ENCODE measurements around the gene LEFTY1.
"Not testable (repeated sequence)": the region's sequence is repeated elsewhere in the genome, so short reads cannot be mapped to it uniquely, and the experiment has no call there.

The LEFTY1 gene

DNA sequence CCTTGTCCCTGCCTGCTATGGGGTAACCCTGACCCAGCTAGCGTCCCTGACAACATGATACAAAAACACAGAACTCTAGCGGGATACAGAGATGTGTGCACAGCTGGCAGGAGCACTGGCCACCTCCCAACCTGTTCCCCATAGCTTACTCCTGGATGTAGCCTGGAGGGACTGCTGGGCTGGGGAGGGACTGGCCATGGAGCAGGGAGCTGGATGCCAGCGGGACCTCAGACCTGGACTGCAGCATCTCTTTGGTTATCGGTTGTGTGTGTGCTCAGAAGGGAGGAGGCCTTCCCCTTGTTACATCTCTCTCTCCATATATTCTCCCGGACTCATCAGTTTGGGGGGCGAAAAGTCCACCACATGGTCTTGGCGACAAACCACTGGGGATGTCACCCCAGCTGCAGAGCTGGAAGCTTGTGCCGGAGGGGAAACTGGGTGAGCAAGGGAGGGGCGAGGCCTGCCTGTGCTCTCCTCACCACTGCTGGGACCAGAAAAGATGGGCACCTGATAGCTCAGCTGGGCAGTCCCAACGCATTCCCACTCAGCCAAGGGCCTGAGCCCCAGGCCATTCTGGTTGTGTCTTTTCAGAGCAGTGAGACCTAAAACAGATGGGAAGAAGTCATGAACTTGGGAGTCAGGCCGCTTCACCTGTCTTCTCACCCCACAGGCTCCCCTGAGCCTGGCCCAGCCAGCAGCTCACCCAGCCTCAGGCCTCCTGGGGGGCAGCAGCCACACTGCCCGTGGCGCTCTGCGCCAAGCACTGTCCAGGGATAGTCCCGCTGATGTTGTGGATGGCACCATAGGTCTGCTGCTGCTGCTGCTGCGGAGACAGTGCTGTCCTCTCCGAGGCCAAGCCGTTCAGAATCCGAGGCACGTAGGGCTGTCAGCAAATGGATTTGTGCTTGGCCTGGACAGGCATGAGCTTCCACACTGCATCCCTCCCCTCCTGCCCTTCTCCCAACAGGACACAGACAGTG, 42.3 kb downstream of the LEFTY1 start:
- no peak for DNase-seq

DNA sequence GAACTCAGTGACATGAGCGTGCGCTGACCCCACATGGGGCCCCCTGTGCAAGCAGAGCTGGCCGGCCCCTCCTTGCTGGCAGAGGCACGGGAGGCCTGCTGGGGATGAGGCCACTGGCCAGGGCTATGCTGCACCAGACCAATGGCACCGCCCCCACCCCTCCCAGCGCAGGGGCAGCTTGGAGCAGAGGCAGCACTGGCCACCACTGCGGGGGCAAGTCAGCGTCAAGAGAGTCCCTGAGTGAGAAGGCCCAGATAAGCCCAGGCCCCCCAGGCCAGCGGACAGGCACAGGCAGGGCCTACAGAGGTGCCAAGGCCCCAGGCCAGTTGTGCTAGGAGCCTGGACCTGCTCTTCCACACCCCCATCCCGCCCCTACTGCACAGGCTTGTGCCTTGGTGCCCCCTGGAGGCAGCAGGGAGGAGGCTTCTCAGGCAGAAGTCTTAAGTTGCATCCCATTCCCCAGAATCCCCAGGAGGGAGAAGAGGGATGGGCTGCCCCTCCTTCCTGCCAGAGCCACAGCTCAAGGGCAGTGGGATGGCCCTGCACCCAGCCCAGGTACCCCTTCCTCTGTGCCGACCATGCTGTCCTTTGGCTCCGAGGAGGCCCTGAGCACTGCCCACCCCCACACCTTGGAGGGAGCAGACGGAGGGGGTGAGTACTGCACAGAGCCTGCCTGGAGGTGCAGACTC, 43.2 kb downstream of the LEFTY1 start:
- peak; percentile 51 for DNase-seq

DNA sequence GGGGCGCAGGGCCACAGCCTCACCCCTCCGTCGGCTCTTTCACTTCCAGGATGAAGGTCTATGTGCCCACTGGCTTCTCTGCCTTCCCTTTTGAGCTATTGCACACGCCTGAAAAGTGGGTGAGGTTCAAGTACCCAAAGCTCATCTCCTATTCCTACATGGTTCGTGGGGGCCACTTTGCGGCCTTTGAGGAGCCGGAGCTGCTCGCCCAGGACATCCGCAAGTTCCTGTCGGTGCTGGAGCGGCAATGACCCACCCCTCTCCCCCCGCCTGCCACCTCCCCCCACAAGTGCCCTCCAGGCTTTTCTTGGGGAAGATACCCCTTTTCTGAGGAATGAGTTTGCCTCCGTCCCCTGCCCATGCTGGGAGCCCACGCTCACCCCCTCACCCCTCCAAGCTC, 43.8 kb downstream of the LEFTY1 start:
- DNase-seq = no peak

GRCh38 chr1:225844236-225845061, 44.5 kb downstream of the LEFTY1 start:
- no peak for DNase-seq

DNA sequence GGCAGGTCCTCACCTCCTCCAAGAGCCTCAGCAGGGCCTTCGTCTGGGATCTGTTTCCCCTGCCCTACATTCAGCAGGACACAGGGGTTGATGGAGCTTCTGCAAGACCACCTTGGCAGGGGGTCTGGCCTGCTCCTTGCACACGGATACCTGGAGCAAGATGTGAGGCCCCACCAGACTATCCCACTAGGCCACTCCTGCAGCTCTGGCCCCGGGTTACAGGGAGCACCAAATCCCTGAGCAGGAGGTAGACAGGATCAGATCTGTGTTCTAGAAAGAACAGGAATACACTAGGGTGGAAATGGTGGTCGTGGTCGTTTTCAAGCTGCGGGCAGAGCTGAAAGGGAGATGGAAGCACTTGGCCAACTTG, 45.5 kb downstream of the LEFTY1 start:
- DNase-seq = no peak

DNA sequence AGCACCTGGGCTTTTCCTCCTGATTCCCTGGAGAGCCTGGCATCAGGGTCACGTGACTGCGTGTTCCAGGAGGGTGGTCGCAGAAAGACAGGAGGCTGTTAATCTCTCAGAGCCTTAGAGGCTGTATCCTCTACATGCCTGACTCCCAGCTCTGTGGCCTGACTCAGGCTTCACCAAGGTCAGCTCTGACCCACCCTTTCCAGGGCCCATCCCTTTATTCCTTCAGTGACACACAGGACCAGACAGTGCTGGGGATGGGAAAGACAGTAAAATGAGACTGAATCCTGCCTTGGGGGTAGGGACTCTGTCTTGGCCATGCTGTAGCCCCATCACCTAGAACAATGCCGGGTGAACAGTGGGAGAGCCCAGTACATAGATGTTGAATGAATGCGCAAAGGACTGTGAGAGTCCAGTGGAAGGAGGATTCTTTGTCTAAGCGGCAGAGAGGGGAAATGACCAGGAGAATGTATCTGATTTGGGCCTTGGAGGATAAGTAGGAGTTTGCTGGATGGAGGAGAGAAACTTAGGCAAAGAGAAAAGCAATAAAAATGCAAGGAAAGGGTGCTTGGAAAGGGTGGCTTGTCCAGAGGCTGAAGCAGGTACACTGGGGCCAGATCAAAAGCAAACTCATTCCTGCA, 46.0 kb downstream of the LEFTY1 start:
- no peak for DNase-seq

GRCh38 chr1:225842074-225842473, 46.9 kb downstream of the LEFTY1 start:
- no peak for DNase-seq

- no peak for DNase-seq
Measured at GRCh38 chr1:225840713-225841112, 48.2 kb downstream of the LEFTY1 start.

GRCh38 chr1:225840223-225840610, 48.7 kb downstream of the LEFTY1 start:
- DNase-seq = no peak

DNA sequence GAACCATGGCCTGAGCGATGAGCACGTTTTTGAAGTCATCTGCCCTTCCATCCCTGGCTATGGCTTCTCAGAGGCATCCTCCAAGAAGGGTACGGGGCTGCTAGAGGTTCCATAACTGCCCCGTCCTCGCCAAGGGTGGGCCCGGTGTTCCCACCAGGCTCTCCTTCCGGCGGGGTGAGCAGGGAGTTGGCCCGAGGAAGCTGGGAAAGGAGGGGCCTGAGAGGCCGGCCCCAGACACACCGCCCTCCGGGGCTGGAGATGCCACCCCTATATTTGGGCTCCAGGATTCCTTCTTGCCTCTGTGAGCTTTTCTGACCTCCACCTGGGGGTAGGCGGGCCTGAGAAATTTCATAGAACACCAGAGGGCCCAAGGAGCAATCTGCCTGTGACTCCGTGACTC, 50.2 kb downstream of the LEFTY1 start:
- no peak for DNase-seq

DNA sequence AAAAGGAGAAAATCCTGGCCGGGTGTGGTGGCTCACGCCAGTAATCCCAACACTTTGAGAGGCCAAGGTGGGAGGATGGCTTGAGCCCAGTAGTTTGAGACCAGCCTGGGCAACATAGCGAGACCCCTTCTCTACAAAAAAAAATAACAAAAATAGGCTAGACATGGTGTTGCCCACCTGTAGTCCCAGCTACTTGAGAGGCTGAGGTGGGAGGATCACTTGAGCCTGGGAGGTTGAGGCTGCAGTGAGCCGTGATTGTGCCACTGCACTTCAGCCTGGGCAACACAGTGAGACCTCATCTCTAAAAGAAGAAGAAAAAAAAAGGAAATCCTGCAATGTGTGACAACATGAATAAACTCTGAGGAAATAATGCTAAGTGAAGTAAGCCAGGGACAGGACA, 52.6 kb downstream of the LEFTY1 start:
- DNase-seq = not testable (repeated sequence)
